ENCODE data around the gene ZNF81.
A peak's percentile ranks its signal among the peaks of the same experiment; 100 is the strongest.
"Not testable (repeated sequence)": the region's sequence is repeated elsewhere in the genome, so short reads cannot be mapped to it uniquely, and the experiment has no call there.

Gene ZNF81

DNA sequence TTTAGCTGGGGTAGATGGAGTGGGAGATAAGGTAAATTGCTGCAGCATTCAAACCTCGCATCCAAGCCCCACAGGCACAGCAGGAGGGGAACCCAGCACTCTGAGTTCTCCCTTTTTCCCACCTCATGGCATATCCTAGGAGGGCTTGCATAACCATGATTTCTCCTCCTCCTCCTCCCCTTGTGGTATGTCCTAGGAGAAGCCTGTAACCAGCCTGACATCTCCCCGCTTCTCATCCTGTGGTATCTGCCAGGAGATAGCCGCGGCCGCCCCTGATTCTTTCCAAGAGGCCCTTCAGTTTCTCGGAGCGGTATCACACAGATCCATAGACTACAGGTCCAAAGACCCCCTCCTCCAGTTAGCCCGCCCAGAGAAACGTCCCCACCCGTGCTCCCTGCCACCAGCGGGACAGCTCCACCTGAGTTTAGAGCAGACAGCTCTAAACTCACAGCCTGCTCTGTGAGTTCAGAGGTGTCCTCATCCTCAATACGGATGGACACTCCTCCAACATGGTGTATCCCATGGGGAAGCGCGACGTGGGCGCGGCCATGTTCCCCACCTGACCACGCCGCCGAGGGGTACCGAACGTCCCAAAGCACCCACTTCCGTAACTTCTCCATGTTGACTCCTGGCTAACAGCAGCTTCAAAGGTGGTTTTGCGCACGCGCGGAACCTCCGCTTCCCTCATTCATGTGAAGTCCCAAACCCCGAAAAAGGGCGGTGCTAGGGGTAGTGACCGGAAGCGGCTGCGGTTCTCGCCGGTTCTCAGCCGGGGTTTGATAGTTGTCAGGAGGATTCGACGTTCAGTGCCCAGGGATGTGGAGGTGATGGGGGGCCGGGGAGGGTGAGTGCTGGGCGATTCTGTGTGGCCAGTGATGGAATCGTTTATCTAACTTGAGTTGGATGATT, at the start of gene ZNF81:
Gene ZNF81 (plus strand): TSS at position 739 of the 909 bp plus-strand sequence. CDS start 9,366 bp downstream, outside the sequence.
- DNase-seq (ENCODE audit: low read depth, low spot score) = peak; percentile 96
- Histone ChIP-seq H3K9ac (ENCODE audit: insufficient read length, low read depth) (peak within 1 kb of the TSS; percentile 86), H3K36me3 (ENCODE audit: insufficient read depth, insufficient read length, low read length) (peaks cover 4% of the 10 kb centered on the region), H3K4me1 (ENCODE audit: insufficient read depth, insufficient read length) (no peaks in the 10 kb centered on the region), H3K9me3 (ENCODE audit: insufficient read depth, low read length) (no peaks in the 10 kb centered on the region), H3K4me3 (ENCODE audit: insufficient read length, low read depth) (peak within 1 kb of the TSS; percentile 65), H3K27me3 (ENCODE audit: insufficient read depth, insufficient read length) (no peaks in the 10 kb centered on the region)
- TF ChIP-seq ZNF274 (IDR thresholded peaks at IDR 0.05; ENCODE audit: low read depth, low read length) (no peak), YY1 (IDR thresholded peaks at IDR 0.05; ENCODE audit: insufficient read depth, insufficient read length) (peak; percentile 97)

DNA sequence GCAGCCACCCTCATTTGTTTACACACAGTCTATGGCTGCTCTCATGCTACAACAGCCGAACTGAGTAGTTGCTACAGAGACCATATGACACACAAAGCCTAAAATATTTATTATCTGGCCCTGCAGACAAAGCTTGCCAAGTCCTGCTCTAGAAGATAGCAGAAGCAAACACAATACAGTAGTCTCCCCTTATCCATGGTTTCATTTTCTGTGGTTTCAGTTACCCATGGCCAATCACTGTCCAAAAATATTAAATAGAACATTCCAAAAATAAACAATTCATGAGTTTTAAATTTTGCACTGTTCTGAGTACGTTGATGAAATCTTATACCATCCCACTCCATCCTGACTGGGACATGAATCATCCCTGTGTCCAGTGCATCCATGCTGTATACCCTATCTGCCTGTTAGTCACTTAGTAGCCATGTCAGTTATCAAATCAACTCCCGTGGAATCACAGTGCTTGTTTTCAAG, 40.2 kb upstream of the ZNF81 start:
- Histone ChIP-seq H3K9me3 (ENCODE audit: insufficient read depth, low read length) (no peaks in the 10 kb centered on the region), H3K4me1 (ENCODE audit: insufficient read depth, insufficient read length) (no peaks in the 10 kb centered on the region), H3K27me3 (ENCODE audit: insufficient read depth, insufficient read length) (no peaks in the 10 kb centered on the region), H3K36me3 (ENCODE audit: insufficient read depth, insufficient read length, low read length) (no peaks in the 10 kb centered on the region), H3K9ac (ENCODE audit: insufficient read length, low read depth) (no peak overlapping the region), H3K4me3 (ENCODE audit: insufficient read length, low read depth) (no peak overlapping the region)
- no peak for DNase-seq (ENCODE audit: low read depth, low spot score)
- no peak for TF ChIP-seq ZNF274 (IDR thresholded peaks at IDR 0.05; ENCODE audit: low read depth, low read length)
- TF ChIP-seq YY1 (IDR thresholded peaks at IDR 0.05; ENCODE audit: insufficient read depth, insufficient read length) = no peak

DNA sequence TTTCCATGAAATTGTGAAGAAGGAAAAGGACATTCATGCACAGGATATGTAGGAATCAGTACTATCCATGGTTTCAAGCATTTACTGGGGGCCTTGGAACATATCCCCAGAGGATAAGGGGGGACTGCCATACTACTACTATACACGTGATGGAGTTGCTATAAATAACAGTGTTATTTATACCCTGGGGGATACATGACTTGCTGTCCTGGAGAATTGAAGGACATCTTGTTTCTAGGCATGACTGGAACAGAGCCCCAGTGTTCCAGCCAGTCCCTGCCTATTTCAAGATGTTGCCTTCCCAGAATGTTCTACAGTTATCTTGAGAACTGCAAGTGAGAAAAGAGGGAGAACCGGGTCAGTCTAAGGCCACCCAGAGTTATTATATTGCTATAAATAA, 39.6 kb upstream of the ZNF81 start:
- Histone ChIP-seq H3K36me3 (ENCODE audit: insufficient read depth, insufficient read length, low read length) (no peaks in the 10 kb centered on the region), H3K4me1 (ENCODE audit: insufficient read depth, insufficient read length) (no peaks in the 10 kb centered on the region), H3K27me3 (ENCODE audit: insufficient read depth, insufficient read length) (no peaks in the 10 kb centered on the region), H3K4me3 (ENCODE audit: insufficient read length, low read depth) (no peak overlapping the region), H3K9me3 (ENCODE audit: insufficient read depth, low read length) (no peaks in the 10 kb centered on the region), H3K9ac (ENCODE audit: insufficient read length, low read depth) (no peak overlapping the region)
- DNase-seq (ENCODE audit: low read depth, low spot score) = no peak
- no peak for TF ChIP-seq SUZ12 (IDR thresholded peaks at IDR 0.05; ENCODE audit: extremely low read depth, insufficient read depth, insufficient read length)
- no peak for TF ChIP-seq ZNF274 (IDR thresholded peaks at IDR 0.05; ENCODE audit: low read depth, low read length)
- TF ChIP-seq YY1 (IDR thresholded peaks at IDR 0.05; ENCODE audit: insufficient read depth, insufficient read length) = no peak

DNA sequence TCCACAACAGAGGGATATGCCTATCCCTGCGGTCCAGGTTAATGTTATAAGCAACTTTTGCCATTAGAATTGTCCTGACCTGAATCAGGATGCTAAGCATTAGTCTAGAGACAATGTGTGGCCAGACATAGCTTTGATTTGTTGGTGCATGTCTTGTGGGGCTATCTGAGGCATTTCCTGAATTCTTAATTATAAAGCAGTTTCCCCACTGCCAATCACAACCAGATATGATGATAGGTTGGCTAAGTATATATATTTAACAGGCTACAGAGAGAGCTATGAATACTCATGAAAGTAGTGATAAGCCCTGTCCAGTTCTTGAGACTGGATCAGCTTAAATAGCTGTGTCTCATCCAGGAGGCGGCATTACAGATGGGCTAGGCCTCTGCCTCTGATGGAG, 37.8 kb upstream of the ZNF81 start:
- H3K27me3 ChIP-seq (ENCODE audit: insufficient read depth, insufficient read length) = no peaks in the 10 kb centered on the region
- TF ChIP-seq SUZ12 (IDR thresholded peaks at IDR 0.05; ENCODE audit: extremely low read depth, insufficient read depth, insufficient read length) (no peak), ZNF274 (IDR thresholded peaks at IDR 0.05; ENCODE audit: low read depth, low read length) (no peak)

DNA sequence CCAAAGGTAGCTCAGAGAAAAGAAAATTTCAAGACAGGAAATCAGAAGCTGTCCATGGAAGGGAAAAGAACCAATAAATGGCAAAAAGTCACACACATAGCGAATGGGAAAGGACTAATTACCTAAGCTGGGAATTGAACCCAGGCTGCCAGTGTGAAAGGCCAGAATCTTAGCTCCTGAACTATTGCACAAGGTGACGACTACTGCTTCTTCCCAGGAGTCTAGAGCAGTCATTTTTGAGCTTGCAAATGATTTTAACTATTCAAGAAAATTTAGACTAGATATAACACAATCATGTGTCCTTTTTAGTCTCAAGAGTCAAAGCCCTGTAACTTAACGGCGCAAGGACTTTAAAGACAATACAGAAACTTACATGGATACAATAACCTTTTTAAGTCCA, 34.1 kb upstream of the ZNF81 start:
- Histone ChIP-seq H3K27me3 (ENCODE audit: insufficient read depth, insufficient read length) (no peaks in the 10 kb centered on the region), H3K9ac (ENCODE audit: insufficient read length, low read depth) (no peak overlapping the region), H3K36me3 (ENCODE audit: insufficient read depth, insufficient read length, low read length) (no peaks in the 10 kb centered on the region), H3K4me1 (ENCODE audit: insufficient read depth, insufficient read length) (no peaks in the 10 kb centered on the region), H3K4me3 (ENCODE audit: insufficient read length, low read depth) (no peak overlapping the region), H3K9me3 (ENCODE audit: insufficient read depth, low read length) (no peaks in the 10 kb centered on the region)
- no peak for TF ChIP-seq YY1 (IDR thresholded peaks at IDR 0.05; ENCODE audit: insufficient read depth, insufficient read length)
- no peak for TF ChIP-seq SUZ12 (IDR thresholded peaks at IDR 0.05; ENCODE audit: extremely low read depth, insufficient read depth, insufficient read length)
- TF ChIP-seq ZNF274 (IDR thresholded peaks at IDR 0.05; ENCODE audit: low read depth, low read length) = no peak
- DNase-seq (ENCODE audit: low read depth, low spot score) = no peak

More for the DNA sequence above, 37.8 kb upstream of the ZNF81 start:
- no peak for DNase-seq (ENCODE audit: low read depth, low spot score)
- no peaks in the 10 kb centered on the region for H3K4me1 ChIP-seq (ENCODE audit: insufficient read depth, insufficient read length)
- H3K4me3 ChIP-seq (ENCODE audit: insufficient read length, low read depth) = no peak overlapping the region
- no peaks in the 10 kb centered on the region for H3K9me3 ChIP-seq (ENCODE audit: insufficient read depth, low read length)
- H3K36me3 ChIP-seq (ENCODE audit: insufficient read depth, insufficient read length, low read length) = no peaks in the 10 kb centered on the region
- no peak overlapping the region for H3K9ac ChIP-seq (ENCODE audit: insufficient read length, low read depth)

DNA sequence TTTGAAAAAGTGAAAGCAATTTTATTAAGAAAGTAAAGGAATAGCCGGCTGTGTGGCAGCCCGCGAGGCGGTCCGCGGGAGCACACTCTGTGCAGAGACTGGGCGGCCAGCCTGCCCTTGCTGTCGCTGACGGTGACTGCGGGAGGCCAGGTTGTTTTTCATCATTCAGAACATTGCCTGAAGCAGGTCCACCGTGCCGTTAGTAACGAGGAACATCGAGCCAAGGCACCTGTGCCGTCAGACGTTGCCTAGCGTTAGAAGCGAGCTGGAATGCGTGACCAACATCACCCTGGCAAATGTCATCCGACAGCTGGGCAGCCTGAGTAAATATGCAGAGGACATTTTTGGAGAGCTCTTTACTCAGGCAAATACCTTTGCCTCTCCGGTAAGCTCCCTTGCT, 33.6 kb upstream of the ZNF81 start:
- DNase-seq (ENCODE audit: low read depth, low spot score); H3K4me3 ChIP-seq (ENCODE audit: insufficient read length, low read depth); H3K4me1 ChIP-seq (ENCODE audit: insufficient read depth, insufficient read length); H3K36me3 ChIP-seq (ENCODE audit: insufficient read depth, insufficient read length, low read length); H3K9ac ChIP-seq (ENCODE audit: insufficient read length, low read depth); H3K27me3 ChIP-seq (ENCODE audit: insufficient read depth, insufficient read length); H3K9me3 ChIP-seq (ENCODE audit: insufficient read depth, low read length): not testable (repeated sequence)

DNA sequence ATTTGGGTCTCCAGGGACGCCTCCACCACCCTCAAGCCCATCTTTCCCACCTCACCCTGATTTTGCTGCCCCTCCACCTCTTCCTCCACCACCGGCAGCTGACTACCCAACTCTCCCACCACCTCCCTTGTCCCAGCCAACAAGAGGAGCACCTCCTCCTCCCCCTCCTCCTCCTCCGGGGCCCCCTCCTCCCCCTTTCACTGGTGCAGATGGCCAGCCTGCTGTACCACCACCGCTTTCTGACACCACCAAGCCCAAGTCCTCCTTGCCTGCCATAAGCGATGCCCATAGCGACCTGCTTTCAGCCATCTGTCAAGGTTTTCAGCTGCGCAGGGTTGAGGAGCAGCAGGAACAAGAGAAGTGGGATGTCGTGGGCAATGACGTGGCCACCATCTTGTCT, 32.4 kb upstream of the ZNF81 start:
- no peaks in the 10 kb centered on the region for H3K36me3 ChIP-seq (ENCODE audit: insufficient read depth, insufficient read length, low read length)
- no peak overlapping the region for H3K9ac ChIP-seq (ENCODE audit: insufficient read length, low read depth)
- no peaks in the 10 kb centered on the region for H3K4me1 ChIP-seq (ENCODE audit: insufficient read depth, insufficient read length)
- no peaks in the 10 kb centered on the region for H3K27me3 ChIP-seq (ENCODE audit: insufficient read depth, insufficient read length)
- no peaks in the 10 kb centered on the region for H3K9me3 ChIP-seq (ENCODE audit: insufficient read depth, low read length)
- H3K4me3 ChIP-seq (ENCODE audit: insufficient read length, low read depth) = no peak overlapping the region
- no peak for TF ChIP-seq YY1 (IDR thresholded peaks at IDR 0.05; ENCODE audit: insufficient read depth, insufficient read length)
- TF ChIP-seq ZNF274 (IDR thresholded peaks at IDR 0.05; ENCODE audit: low read depth, low read length) = no peak
- TF ChIP-seq SUZ12 (IDR thresholded peaks at IDR 0.05; ENCODE audit: extremely low read depth, insufficient read depth, insufficient read length) = no peak
- DNase-seq (ENCODE audit: low read depth, low spot score) = no peak

DNA sequence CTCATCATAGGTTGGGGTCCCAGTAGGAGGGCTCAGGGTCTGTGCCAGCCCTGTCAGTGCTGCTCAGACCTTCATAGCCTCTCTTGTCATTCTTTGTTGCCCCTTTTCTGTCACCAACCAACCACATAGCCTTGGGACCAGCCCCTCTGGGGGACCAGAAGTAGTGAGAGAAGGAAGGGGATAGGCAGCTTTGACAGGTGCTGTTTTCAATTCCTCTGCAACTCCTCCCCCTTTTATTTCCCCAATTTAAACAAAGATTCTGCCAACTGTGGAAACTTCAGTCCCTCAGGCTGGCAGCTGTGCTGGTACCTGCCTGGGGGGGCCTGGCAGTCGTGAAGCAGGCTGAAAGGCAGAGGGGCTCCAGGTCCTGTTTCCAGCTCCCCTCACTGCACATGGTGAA, 30.9 kb upstream of the ZNF81 start:
- not testable (repeated sequence) for H3K4me3 ChIP-seq (ENCODE audit: insufficient read length, low read depth); H3K36me3 ChIP-seq (ENCODE audit: insufficient read depth, insufficient read length, low read length); DNase-seq (ENCODE audit: low read depth, low spot score); H3K9ac ChIP-seq (ENCODE audit: insufficient read length, low read depth); H3K27me3 ChIP-seq (ENCODE audit: insufficient read depth, insufficient read length); H3K9me3 ChIP-seq (ENCODE audit: insufficient read depth, low read length); H3K4me1 ChIP-seq (ENCODE audit: insufficient read depth, insufficient read length)

DNA sequence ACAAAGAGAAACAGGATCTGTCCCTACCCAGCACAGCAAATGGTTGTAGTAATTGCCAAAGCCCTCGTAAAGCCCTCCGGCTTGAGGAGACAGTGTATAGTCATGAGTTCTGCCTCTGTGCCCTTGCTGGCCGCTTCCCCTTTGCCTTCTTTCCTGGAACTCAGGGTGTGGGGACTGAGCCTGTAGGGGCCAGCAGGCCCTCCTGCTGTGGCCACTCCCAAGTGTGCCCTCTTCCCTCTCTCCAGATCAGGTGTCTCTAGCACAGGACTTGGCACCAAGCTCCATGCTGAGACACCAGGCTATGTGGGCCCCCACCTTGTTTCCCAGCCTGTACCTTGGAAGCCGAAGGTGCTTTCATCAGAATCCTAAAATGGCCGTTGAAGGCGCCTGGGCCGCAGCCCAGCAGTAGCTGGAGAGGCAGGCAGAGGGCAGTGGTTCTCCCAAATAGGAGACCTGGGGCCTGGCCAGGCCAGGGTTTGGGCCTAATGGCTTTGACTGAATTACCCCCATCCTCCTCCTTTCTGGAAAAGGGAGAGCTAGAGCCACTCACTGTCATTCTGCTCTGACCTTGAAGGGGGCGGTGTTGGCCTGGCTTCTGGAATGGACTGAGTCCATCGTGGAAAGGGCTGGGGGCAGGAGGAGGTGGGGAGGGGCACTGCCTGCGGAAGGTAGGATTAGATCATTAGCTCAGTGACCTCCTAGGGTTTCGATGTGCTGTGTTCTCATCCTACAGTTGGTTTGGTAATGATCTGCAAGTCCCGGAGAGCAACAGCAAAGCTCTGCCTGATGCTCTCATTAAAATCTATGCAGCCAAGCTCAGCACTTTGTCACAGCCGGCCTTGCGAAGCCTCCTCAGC, 30.1 kb upstream of the ZNF81 start:
- H3K36me3 ChIP-seq (ENCODE audit: insufficient read depth, insufficient read length, low read length); H3K9me3 ChIP-seq (ENCODE audit: insufficient read depth, low read length); H3K27me3 ChIP-seq (ENCODE audit: insufficient read depth, insufficient read length); DNase-seq (ENCODE audit: low read depth, low spot score); H3K4me1 ChIP-seq (ENCODE audit: insufficient read depth, insufficient read length): not testable (repeated sequence)
- peak overlapping the region; percentile 15 for H3K4me3 ChIP-seq (ENCODE audit: insufficient read length, low read depth)
- peak overlapping the region; percentile 44 for H3K9ac ChIP-seq (ENCODE audit: insufficient read length, low read depth)

DNA sequence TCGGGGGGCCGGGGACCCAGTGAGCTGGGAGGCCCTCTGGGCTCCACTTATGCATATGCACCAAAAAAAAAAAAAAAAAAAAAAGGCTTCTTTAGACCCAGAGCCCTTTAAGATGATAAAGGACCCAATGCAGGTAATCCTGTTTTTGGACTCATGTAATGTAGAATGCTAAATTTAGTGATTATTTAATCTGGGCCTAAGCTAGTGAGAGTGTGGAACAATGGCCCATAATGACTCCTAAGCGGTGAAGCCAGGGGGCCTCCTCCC, 29.5 kb upstream of the ZNF81 start:
- DNase-seq (ENCODE audit: low read depth, low spot score); H3K4me1 ChIP-seq (ENCODE audit: insufficient read depth, insufficient read length); H3K4me3 ChIP-seq (ENCODE audit: insufficient read length, low read depth); H3K36me3 ChIP-seq (ENCODE audit: insufficient read depth, insufficient read length, low read length); H3K27me3 ChIP-seq (ENCODE audit: insufficient read depth, insufficient read length); H3K9me3 ChIP-seq (ENCODE audit: insufficient read depth, low read length); H3K9ac ChIP-seq (ENCODE audit: insufficient read length, low read depth): not testable (repeated sequence)
